GM23248 (cell line): Measurements from ENCODE around the gene FAM117A. TPM values are rescaled to one million over a fixed set of nuclear protein-coding genes. Genes with fewer than 3 reads are reported as not detected.
"Not testable (repeated sequence)": the region's sequence is repeated elsewhere in the genome, so short reads cannot be mapped to it uniquely, and the experiment has no call there.

Experiments used
- DNase-seq: peaks from one replicate; pipeline ENCODE4 v3.0.0-alpha.2; 2015
- H2AFZ ChIP-seq: fragments of 200-600 bp; sonication (generic); 2 replicates; pipeline ENCODE4 v1.6.1; 2016; ENCODE audit warnings: antibody characterized with exemption
- H3F3A ChIP-seq: fragments of 200-600 bp; sonication (generic); 2 replicates; pipeline ENCODE4 v1.6.1; 2016; ENCODE audit warnings: mild to moderate bottlenecking, antibody characterized with exemption, mixed run types; ENCODE audit not compliant: insufficient read depth
- H3K27ac ChIP-seq: fragments of 200-600 bp; sonication (generic); 2 replicates; pipeline ENCODE4 v1.5.1; 2016; ENCODE audit warnings: mild to moderate bottlenecking
- H3K27me3 ChIP-seq: fragments of 200-600 bp; sonication (generic); replicated peaks from 2 replicates; pipeline ENCODE4 v1.6.1; 2016; ENCODE audit warnings: mild to moderate bottlenecking; ENCODE audit not compliant: insufficient read depth
- H3K36me3 ChIP-seq: fragments of 200-600 bp; sonication (generic); 2 replicates; pipeline ENCODE4 v1.6.1; 2016; ENCODE audit warnings: low read depth, mild to moderate bottlenecking
- H3K4me1 ChIP-seq: fragments of 200-600 bp; sonication (generic); 2 replicates; pipeline ENCODE4 v1.6.1; 2016; ENCODE audit warnings: mild to moderate bottlenecking; ENCODE audit not compliant: insufficient read depth
- H3K4me2 ChIP-seq: fragments of 200-600 bp; sonication (generic); one replicate; pipeline ENCODE4 v1.6.1; 2016; ENCODE audit warnings: mild to moderate bottlenecking; ENCODE audit not compliant: unreplicated experiment
- H3K4me3 ChIP-seq: fragments of 200-600 bp; sonication (generic); 2 replicates; pipeline ENCODE4 v1.5.1; 2016; ENCODE audit warnings: mild to moderate bottlenecking
- H3K79me2 ChIP-seq: fragments of 200-600 bp; sonication (generic); 2 replicates; pipeline ENCODE4 v1.6.1; 2016; ENCODE audit warnings: mild to moderate bottlenecking; ENCODE audit not compliant: insufficient read depth
- H3K9ac ChIP-seq: fragments of 200-600 bp; sonication (generic); 2 replicates; pipeline ENCODE4 v1.6.1; 2016; ENCODE audit warnings: mild to moderate bottlenecking
- H3K9me2 ChIP-seq: fragments of 200-600 bp; sonication (generic); 2 replicates; pipeline ENCODE4 v1.6.1; 2016; ENCODE audit warnings: mixed run types, mild to moderate bottlenecking, moderate library complexity; ENCODE audit not compliant: insufficient read depth
- H3K9me3 ChIP-seq: fragments of 200-600 bp; sonication (generic); one replicate; pipeline ENCODE4 v1.6.1; 2017; ENCODE audit warnings: low read depth
- H4K20me1 ChIP-seq: fragments of 200-600 bp; sonication (generic); 2 replicates; pipeline ENCODE4 v1.6.0; 2016; ENCODE audit not compliant: insufficient read depth
- EZH2 ChIP-seq: fragments of 200-600 bp; sonication (generic); IDR thresholded peaks from 2 replicates; pipeline ENCODE4 v1.6.1; 2018; ENCODE audit warnings: antibody characterized with exemption, mild to moderate bottlenecking; ENCODE audit not compliant: insufficient read depth, poor library complexity, severe bottlenecking
- EZH2phosphoT487 ChIP-seq: fragments of 200-600 bp; sonication (generic); IDR thresholded peaks from 2 replicates; pipeline ENCODE4 v1.6.1; 2018; ENCODE audit warnings: antibody characterized with exemption, moderate library complexity, mild to moderate bottlenecking, low read depth; ENCODE audit not compliant: insufficient read depth
- WGBS, 2 experiments: methylation state at CpG; one replicate each; pipeline ENCODE4 v1.1.6; 2015 to 2017; ENCODE audit warnings: low lambda C conversion rate in 2 of 2, low coverage in 1 of 2; ENCODE audit errors: missing lambda C conversion rate in 2 of 2; 5-methylcytosine and 5-hydroxymethylcytosine counted together
- in situ Hi-C: fragments of 300-500 bp; cut with MboI; formaldehyde crosslinking; loops from 2 replicates; pipeline ENCODE4 v1.15.0; 2020
- polyA plus RNA-seq: library from polyadenylated mRNA; unstranded; fragments of >200 nt; fragmentation: Nextera tagmentation; extraction: Ambion mirVana; gene quantifications from 2 replicates; pipeline ENCODE4 v1.2.1, GENCODE V29; 2016
- total RNA-seq: library from RNA; depleted of rRNA; stranded (reverse); fragments of >200 nt; shearing (Covaris generic); gene quantifications from 2 replicates; pipeline ENCODE4 v1.2.3, GENCODE V29; 2014

FAM117A gene
- total and polyA plus RNA-seq, 2 experiments from 2014 or later, result 1.8 to 4.0 TPM

DNA sequence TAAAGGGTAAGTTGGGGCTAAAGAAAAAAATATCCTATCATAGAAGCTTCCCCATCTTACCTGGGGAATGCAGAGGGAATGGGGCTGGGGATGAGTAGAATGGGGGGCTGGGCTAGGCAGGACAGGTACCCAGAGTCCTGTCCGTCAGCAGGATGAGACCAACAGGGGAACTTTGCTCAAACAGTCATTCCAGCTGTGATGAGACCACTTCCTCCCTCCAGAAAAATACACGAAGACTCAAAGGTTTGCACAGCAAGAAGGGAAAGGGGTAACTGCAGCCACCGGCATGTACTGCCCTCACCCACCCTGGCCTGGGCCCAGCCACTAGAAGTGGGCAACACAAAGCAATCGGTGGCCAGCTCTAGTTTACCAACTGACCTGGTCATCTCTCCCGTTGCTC, 35.5 kb downstream of the FAM117A start:
- Histone ChIP-seq H3K9ac (no peak overlapping the region), H3K36me3 (no peaks in the 10 kb centered on the region), H3K79me2 (no peaks in the 10 kb centered on the region), H3K27ac (no peak overlapping the region), H3K4me3 (no peak overlapping the region), H3K4me2 (no peak overlapping the region), H3K9me3 (no peaks in the 10 kb centered on the region), H2AFZ (no peak overlapping the region), H3K9me2 (no peaks in the 10 kb centered on the region), H3K4me1 (0 out of 2 replicates have a peak, but pooled peaks cover 9% of the 10 kb centered on the region), H3F3A (peaks cover 11% of the 10 kb centered on the region), H4K20me1 (no peaks in the 10 kb centered on the region), H3K27me3 (no peaks in the 10 kb centered on the region)
- in situ Hi-C loops, result no loop called here
- no peak for DNase-seq
- TF ChIP-seq EZH2phosphoT487, result no peak
- no peak for TF ChIP-seq EZH2
- 75 to 81% methylated on average over 5 of the region's 5 CpGs for WGBS, 2 experiments

DNA sequence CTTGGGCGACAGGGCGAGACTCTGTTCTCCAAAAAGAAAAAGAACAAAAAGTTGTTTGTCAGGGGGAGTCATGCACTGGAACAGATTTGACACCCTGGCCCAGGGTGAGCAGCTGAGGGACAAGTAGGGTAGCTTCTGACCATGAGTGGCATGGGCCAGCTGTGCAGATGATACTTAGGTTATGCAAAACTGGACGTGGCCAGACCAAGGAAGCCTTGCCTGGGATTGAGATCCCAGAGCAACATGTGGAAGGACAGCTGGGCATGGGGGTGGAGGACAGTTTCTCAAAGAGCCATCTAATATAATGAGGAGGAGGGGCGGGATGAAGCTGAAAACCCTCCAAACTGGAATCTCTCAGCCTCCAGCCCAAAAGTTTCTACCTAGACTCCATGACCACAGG, 36.6 kb downstream of the FAM117A start:
- Histone ChIP-seq H4K20me1 (no peaks in the 10 kb centered on the region), H3K27ac (no peak overlapping the region), H3K4me3 (no peak overlapping the region), H2AFZ (no peak overlapping the region), H3K27me3 (no peaks in the 10 kb centered on the region), H3K9me2 (no peaks in the 10 kb centered on the region), H3K4me2 (no peak overlapping the region), H3K79me2 (no peaks in the 10 kb centered on the region), H3K9ac (no peak overlapping the region), H3K4me1 (0 out of 2 replicates have a peak, but pooled peaks cover 9% of the 10 kb centered on the region), H3K36me3 (no peaks in the 10 kb centered on the region), H3K9me3 (no peaks in the 10 kb centered on the region), H3F3A (peaks cover 11% of the 10 kb centered on the region)
- 77 to 81% methylated on average over 4 of the region's 4 CpGs for WGBS, 2 experiments
- no peak for TF ChIP-seq EZH2
- TF ChIP-seq EZH2phosphoT487, result no peak
- no peak for DNase-seq
- in situ Hi-C loops, result no loop called here

DNA sequence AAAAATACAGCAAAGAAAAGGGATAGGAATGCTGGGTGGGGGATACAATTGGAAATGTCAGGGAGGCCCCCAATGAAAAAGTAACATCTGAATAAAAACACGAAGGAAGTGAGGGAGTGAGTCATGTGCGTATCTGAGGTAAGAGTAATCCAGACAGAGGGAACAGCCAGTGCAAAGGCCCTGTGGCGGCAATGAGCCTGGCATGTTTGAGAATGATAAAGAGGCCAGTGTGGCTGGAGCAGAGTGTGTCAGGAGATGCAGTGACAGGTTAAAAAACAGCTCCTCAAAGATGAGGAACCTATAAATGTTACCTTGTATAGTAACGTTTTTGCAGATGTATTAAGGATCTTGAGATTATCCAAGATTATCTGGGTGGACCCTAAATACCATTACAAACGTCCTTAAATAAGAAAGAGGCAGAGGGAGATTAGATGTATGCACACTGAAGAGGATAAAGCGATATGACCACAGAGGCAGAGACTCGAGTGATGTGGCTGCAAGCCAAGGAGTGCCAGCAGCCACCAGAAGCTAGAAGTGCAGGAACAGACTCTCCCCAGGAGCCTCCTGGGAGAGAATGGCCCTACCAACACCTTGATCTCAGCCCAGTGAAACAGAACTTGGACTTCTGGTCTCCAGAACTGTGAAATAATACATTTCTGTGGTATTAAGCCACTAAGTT, 38.3 kb downstream of the FAM117A start:
- Histone ChIP-seq H3K9me2 (no peaks in the 10 kb centered on the region), H3K4me1 (0 out of 2 replicates have a peak, but pooled peaks cover 8% of the 10 kb centered on the region), H3F3A (peaks cover 8% of the 10 kb centered on the region), H3K36me3 (no peaks in the 10 kb centered on the region), H3K9me3 (no peaks in the 10 kb centered on the region), H3K9ac (no peak overlapping the region), H3K79me2 (no peaks in the 10 kb centered on the region), H3K4me3 (no peak overlapping the region), H3K4me2 (no peak overlapping the region), H3K27ac (no peak overlapping the region), H4K20me1 (no peaks in the 10 kb centered on the region), H2AFZ (no peak overlapping the region), H3K27me3 (no peaks in the 10 kb centered on the region)
- in situ Hi-C loops, result no loop called here
- no peak for DNase-seq
- TF ChIP-seq EZH2, result no peak
- no peak for TF ChIP-seq EZH2phosphoT487
- WGBS, 2 experiments, result 77 to 78% methylated on average over 7 of the region's 7 CpGs

DNA sequence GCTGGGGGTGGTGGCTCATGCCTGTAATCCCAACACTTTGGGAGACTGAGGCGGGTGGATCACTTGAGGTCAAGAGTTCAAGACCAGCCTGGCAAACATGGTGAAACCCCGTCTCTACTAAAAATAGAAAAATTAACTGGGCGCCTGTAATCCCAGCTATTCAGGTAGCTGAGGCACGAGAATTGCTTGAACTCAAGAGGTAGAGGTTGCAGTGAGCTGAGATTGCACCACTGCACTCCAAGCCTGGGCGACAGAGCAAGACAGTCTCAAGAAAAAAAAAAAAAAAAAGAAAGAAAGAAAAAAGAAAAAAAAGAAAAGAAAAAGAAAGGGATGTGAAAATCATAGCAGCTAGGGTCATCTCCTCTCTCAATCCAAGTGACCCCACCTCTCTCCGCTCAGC, 39.4 kb downstream of the FAM117A start:
- H3K9ac ChIP-seq, H3K4me2 ChIP-seq, H3K4me1 ChIP-seq, H3K79me2 ChIP-seq, H3K36me3 ChIP-seq, H3K27me3 ChIP-seq, in situ Hi-C loops, H2AFZ ChIP-seq, H3K27ac ChIP-seq, DNase-seq, H3K9me2 ChIP-seq, H3K9me3 ChIP-seq, H3F3A ChIP-seq, H4K20me1 ChIP-seq, H3K4me3 ChIP-seq: not testable (repeated sequence)
- WGBS, 2 experiments, result 85 to 86% methylated on average over 6 of the region's 6 CpGs

DNA sequence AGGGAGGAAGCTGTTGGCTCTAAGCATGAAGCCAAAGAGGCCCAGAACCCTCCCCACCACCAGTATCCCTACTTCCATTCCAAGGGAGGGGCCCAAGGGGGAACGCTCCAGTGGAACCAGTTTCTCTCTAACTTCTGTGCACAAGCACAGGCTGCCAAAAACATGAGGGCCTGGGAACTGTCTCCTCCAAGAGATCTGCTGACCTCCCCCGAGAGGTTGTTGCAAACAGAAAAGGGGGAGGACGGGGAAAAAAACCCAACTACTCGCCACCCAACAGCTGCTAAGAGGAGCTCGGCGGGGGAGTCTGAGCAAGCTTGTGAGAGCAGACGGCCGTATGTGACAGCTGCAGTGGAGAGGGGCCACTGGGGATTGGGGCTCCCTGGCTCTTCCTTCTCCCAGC, 40.5 kb downstream of the FAM117A start:
- H3K9me2 ChIP-seq, result no peaks in the 10 kb centered on the region
- no peak for DNase-seq
- no peaks in the 10 kb centered on the region for H3K9me3 ChIP-seq
- WGBS, 2 experiments, result 32 to 35% methylated on average over 8 of the region's 8 CpGs
- H3K4me1 ChIP-seq, result no peaks in the 10 kb centered on the region
- no peak overlapping the region for H3K9ac ChIP-seq
- no peaks in the 10 kb centered on the region for H3K27me3 ChIP-seq
- H3F3A ChIP-seq, result no peaks in the 10 kb centered on the region
- H3K4me3 ChIP-seq, result no peak overlapping the region
- TF ChIP-seq EZH2 (no peak), EZH2phosphoT487 (no peak)
- H4K20me1 ChIP-seq, result no peaks in the 10 kb centered on the region
- in situ Hi-C loops, result no loop called here
- no peak overlapping the region for H3K4me2 ChIP-seq
- no peaks in the 10 kb centered on the region for H3K36me3 ChIP-seq
- no peaks in the 10 kb centered on the region for H3K79me2 ChIP-seq
- H2AFZ ChIP-seq, result no peak overlapping the region; the same call in 1 of the 2 replicates
- no peak overlapping the region for H3K27ac ChIP-seq
